OCI-M2 (cell line): ENCODE data around the gene LRP2.
"Not testable (repeated sequence)": the region's sequence is repeated elsewhere in the genome, so short reads cannot be mapped to it uniquely, and the experiment has no call there.

Source experiments
- DNase-seq: peaks from one replicate; lab custom pipeline; 2025; ENCODE audit not compliant: unreplicated experiment; lab: John Stamatoyannopoulos, UW

The LRP2 gene

DNA sequence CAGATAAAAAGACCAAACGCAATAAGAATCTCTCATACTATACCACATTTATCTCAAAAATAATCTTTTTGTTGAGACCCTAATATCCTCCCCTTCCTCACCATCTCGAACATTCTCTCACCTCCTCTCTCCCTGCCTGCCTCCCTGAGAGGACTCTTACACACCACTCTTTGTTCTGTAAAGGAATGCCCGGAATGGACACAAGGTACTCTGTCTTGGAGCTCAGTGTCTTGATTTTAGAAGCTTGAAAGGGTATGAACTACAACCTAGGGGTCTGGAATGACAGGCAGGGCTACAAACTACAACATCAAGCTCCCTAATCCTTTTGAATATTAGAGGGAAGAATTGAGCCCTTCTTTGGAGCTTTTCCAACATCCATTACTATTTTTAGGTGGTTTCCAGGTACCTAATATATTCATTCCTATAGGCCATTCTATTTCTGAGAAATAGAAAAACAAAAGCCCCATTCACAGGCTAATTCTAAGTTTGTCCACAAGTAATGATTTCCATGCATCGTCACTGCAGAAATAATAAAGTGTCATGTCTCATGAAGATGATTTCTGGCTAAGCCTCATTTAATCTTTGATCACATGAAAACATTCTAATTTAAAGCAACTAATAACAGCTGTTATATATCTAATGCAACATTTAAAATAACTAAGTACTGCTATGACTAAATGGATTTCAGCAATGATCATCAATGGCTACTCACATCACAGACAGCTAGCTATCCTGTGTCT lies 60.6 kb downstream of the LRP2 start:
- DNase-seq: no peak

DNA sequence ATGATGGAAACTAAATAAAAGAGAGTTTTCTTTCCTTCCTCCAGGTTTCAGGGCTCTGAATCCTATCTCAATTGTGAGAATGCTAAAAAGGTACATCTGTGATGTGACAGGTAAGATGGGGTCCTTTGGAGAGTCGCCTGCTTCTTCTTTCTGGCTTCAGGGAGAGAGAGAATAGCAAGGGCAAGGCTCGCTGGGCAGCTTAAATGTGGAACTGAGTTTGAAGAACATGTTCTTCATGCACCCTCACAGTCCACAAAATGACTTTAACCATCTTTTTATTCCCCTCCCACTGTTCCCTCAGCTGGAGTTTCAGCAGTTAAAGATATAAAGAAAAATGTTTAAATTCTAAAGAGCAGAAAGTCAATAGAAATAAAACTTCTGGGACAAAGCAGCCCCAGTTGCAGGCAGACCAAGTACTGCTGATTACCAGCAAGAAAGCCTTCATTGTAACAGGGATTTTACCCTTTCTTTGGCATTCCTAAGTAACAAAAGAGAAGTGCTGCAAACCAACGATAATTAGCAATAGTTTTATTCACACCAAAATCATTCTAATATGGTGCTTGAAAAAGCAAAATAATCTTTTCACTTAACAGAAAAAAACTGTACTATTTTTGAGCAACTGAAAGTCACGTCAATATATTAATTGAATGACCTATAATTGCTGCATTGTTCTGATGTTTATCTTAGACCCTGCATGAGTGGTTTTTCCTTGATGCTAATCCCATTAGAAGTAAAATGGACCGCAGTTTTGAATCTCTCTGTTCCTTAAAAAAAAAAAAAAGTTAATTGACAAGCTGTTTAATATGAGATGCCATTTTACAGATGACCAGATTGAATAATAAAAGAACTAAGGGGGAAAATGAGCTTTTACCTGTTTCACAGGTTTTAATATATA lies 61.5 kb downstream of the LRP2 start:
- DNase-seq: no peak

DNA sequence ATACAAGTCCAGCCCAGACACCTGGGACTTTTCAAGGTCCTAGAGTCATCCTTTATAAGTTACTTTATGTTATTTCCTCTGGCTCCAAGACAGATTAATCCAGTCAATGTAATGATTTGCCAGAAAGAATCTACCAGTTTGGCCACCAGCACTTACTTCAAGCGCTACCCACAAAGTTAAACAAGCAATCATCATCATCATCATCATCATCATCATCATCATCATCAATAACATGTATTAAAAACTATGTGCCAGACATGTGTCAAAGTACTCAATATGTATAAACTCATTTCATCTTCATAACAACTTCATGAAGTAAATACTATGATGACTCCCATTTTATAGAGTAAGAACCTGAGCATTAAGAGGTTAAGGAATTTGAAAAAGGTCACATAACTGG lies 64.3 kb downstream of the LRP2 start:
- DNase-seq: no peak

DNA sequence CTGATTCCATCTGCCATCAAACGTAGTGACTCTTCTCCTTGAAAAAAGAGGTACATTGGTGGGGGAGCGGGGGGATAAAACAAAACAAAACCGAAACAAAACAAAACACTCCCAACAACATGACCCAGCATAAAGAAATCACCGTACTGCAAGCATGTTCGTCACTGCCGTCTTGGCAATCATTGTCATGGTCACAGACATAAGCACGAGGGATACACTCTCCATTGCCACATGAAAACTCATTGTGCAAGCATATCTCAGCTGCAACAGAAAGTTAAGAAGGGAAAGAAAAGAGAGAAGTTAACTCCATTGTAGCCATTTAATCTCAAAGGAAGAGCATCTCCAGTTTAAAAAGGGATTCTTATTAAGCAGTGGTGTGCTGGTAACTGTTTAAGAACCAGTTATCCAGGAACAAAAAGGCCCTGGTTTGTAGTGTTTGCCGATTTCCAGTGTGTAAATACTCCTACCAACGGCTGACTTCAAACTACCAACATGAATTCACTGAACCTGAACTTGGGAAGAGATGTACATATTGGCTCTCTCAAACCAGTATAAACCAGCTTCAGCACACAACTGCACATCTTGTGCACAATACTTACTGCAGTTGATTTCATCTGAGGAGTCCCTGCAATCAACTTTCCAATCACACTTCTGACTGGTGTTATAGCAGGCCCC lies 68.2 kb downstream of the LRP2 start:
- no peak for DNase-seq

DNA sequence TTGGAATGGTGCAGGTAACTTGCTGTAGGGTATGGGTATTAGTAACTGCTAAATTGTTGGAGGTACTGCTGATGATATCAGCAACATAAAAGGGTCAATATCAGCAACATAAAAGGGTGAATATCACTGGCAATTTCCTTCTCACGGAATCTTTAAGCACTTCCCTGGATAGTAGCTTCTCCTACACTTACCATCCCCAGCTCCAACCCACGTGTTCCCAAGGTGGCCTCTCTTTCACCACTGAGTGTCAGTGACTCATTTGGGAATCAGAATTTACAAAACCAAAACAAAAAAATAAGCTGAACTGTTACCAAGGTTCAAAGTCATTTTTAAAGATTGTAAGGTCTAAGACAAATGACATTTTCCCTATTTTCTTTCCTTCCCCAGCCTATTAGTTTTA lies 70.8 kb downstream of the LRP2 start:
- DNase-seq: no peak

DNA sequence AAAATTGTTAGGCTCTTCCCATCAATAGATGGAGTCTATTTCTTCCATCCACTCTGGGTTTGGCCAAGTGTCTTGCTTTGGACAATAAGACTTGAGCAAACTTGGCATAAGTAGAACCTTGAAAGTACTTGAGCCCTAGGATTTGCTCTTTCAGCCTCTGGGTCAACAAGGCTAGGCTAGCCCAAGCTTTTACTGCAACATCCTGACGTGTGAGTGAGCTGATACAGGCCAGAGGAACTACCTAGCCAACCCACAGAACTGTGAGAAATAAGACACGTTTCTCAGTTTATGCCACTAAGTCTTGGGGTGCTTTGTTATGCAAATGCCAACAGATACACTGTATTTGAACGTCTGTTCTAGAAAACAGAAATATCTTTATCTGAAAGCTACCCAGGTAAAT lies 71.9 kb downstream of the LRP2 start:
- no peak for DNase-seq

DNA sequence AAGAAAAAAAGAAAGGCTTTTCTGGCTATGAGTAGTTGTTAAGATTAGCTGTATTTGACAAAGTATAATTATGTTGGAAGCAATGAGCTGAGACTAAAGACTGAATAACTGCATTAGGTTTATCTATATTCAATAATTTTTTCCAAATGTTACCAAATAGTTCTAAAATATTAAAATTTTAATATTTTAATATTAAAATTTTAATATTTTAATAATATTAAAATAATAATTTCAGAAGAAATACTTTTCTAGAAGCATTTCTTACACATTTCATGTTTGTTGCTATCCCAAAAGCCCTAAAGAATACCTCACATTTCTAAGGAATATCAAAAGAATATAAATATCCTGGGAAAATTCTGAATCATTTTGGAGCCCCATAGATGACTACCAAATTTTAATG lies 74.7 kb downstream of the LRP2 start:
- no peak for DNase-seq

DNA sequence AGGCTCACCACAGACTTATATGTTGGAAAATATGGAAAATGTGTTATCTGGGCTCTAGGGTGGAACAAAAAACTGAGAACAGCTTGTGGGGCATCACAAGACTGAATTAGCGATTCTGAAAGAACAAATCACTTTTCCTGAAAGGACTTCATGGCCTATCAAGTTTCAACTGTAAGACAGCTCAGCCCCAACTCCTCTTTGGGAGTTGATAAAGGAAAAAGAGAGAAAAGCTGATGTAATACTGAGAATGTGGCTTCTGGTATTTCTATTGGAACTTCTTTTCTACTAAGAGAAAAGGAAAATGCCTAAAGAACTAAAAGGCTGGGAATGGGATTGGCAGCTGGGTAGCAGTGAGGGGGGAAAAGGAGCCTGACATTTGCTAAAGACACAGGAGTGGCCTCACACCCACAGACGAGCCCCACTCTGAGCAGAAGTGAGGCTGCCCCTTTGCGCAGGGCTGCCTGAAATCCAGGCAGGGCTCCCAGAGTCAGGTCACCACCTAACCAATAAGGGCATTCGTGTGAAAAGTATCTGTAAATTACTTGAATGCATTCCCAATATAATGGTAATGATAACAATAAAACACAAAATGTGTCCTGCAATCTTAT lies 75.6 kb downstream of the LRP2 start:
- DNase-seq: no peak

DNA sequence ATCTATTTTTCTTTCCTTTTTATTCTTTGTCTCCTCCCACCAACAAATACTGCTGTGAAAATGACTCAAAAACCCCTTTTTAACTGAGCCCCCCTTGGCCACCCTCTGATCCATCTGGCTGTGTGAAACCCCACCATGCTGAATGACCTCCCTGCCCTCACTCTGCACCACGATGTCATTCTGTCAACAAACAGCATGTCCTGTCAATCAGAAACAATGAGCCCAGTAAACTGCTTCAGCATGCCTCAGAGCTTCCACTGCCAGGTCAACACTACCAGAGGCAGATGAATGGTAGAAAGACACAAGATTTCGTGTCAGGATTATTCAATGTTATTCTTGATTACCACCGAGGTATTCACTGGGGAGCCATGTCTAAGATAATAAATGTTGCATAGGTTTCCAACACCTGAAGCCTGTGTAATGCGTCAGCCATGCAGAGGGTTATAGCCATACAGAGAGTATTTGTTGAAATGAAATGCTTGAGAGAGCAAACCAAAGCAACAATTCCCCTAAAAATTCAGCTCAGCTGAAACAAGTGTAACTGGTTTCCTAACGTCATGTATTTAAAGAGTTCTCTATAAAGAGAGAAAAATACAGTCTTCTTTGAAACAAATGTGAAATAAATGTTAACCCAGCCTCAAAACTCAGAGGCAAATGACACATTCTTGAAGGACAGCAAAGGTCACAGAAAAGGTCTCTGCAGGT lies 76.7 kb downstream of the LRP2 start:
- DNase-seq: no peak

DNA sequence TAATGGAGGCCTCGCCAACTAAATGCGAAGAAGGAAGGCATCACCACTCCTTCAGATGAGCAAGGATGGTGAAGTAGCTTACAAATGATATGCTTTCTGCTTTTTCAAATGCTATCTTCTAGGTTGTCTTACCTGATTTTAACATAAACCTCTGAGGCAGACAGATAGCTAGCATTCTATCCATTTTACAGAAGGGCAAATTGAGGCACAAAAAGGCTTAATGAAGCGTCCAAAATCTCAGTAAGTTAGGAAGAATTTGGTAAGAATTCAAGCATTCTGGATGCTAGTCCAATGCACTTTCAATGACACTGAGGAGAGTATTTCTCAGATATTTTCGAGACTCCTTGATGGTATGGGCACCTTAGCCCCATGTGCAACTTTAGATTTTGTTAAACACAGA lies 81.8 kb downstream of the LRP2 start:
- no peak for DNase-seq

DNA sequence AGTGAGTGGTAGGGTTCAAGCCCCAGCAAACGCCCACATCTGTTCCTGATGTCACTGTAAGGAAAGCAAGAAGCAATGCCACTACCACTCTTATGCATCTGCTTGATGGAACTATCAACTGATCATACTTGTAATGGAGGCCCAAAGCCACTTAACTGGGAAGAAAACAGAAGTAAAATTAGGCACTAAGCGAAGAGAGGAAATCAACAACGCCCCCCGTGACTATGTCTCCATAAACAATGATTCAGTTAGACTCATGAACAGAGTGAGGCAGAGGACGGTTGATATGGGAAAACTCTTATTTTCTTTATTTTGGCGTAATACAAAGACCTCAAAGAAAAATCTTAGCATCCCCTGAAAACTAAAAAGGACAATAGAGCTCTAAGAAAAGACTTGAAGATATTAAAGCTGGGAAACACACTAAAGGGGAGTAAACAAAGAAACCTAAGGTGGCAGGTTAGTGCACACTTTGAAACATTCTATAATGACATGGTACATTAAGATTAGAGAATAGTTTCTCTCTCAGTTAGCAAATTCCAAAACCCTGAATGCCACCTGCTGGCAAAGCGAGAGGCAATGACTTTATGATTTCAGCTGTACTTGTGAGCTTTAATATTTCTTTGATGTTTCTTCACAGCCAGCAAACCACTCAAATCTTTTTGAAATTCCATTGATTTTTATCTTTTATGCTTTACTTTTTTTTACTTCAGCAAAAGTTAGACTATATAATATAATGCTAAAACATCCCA lies 86.5 kb downstream of the LRP2 start:
- DNase-seq: no peak

DNA sequence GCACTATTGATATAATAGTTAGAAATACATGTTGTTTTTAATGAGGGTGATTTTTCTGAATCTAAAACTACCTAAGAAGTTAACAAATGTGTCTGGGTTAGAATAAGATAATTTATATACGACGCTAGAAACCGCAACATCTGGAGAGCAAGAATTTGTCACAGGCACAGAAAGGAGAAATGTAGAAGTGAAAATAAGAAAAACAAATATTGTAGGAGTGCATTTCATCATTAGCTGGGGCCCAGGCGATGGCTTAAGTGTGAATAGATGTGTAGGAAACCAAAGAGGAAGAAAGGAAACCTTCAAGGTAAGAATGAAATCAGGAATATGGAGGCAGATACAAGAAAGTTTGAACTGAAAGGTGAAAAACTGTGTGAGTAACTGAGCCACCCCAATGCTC lies 90.3 kb downstream of the LRP2 start:
- DNase-seq: no peak

DNA sequence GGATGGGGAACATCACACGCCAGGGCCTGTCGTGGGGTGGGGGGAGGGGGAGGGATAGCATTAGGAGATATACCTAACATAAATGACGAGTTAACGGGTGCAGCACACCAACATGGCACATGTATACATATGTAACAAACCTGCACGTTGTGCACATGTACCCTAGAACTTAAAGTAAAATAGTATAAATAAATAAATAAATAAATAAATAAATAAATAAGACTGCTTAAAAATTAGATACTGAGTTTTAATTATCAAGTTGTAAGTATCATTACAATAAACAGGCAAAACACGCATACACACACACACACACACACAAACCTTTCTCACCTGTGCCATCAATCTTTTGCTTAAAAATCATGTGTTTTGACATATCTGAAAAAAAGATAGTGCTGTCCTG lies 91.8 kb downstream of the LRP2 start:
- DNase-seq: not testable (repeated sequence)

DNA sequence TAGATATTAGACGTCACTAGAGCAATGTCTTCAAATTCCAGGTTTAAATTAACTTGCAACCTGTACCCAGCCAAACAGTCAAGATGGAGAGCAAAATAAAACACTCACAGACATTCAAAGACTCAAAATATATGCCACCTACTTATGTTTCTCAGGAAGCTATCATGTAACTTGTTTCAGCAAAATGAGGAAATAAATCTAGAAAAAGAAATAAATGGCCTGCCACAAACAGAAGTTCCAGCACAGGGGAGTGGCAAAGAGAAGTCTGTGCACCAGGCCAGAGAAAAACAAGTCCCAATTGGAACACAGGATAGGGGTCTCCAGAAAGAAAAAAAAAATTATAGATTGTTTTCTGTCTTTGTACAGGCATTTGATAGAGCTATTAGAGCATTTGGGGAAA lies 96.7 kb downstream of the LRP2 start:
- no peak for DNase-seq

DNA sequence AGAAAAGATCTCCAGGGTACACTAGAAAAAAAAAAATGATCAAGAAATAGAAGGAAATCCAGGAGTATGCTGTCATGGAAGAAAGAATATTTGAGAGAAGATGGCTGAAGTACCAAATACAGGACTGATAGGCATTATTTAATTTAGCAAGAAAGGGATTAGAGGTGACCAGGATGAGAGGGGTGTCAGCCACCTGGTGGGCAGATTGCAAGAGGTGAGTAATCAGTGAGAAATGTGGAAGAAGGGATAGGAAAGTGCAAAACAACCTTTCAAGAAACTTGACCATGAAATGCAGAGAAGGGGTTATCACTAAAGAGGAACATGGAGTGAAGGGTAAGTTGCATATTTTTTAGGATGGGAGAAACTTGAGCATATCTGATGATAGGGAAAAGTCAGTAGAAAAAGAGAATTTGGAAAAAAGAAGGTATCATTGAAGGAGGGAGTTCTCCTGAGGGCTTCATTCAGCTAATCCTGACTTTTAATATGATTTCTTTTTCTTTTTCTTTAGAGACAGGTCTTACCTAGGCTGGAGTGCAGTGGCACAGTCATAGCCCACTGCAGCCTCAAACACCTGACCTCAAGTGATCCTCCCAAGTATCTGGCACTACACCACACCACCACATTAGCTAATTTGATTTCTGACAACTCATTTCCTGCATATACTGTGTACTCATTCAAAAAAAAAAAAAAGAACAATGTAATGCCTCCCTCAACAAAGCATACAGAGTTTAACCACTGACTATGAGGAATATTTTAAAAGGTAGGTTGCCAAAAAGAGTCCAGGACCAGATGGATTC lies 101.3 kb downstream of the LRP2 start:
- DNase-seq: no peak

DNA sequence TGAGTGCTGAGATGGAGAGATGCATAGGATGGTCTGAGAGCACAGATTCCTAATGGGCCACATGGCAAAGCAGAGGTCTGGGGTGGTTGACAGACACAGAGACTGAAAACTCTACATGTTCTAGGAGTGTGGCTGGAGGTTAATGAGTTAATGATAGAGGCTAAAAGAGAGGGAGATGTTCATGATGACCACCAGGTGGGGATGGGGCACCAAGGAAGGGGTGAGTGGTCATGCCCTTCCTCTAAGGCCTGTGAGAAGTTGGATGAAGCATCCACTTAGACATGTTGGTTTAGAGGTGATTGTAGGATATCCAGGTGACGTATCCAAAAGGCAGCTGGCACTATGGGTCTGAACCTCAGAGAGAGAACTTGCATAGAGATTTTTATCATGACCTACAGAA lies 102.1 kb downstream of the LRP2 start:
- DNase-seq: no peak

DNA sequence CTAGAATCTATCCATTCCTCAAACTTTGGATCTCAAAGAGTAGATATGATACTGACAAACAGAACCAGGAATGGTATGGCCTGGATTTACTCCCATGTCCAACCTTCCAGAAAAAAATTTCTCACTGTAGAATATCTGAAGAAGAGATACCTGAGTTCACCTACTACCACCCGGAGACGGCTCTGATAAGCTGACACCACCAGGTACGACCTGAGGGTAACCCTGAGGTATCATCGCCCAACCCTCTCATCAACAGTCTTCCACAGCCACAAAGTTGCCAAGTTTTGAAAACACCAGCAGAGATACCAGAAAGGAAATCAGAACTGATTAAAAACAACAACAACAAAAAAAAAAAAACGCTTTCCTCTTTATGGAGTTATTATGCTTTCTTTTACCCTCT lies 102.9 kb downstream of the LRP2 start:
- no peak for DNase-seq

DNA sequence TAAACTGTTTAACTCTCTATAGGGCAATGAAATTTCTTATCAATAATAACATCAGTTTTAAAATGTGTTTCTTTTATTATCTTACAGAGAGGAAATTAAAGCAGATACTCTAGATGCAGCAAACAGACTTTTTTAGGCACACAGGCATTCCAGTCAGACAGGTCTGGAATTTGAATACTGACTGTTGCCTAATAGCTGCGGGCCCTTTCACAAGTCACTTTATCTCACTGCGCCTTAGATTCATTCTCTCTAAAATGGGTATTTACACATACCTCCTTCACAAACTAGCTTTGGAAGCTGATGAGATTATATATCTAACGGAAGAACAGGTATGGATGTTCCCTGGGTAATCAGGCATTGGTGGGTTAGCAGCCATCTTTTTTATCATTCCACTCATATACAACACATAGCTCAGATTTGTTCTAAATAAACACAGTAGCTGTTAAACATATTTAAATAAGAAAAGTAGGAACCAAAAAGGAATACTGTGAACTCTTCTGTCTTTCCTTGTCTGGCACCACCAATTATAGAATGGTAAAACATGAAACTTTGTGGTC lies 104.2 kb downstream of the LRP2 start:
- DNase-seq: no peak

DNA sequence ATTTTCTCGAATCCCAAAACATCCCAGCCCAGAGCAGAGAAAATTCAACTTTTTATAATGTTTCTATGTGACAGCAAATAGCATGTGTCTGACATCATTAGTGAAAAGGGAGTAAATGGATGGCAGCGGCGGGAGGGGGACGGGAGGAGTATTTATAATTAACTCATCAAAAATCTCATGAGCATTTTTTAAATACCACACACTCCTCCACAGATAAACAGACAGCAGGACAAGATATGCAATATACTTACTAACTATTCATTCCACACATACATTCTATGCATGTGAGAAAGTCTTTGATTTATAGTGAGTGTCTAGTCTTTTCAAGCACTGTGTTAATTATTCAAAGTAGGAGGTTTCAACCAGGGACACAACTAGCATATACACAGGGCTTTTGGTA lies 107.6 kb downstream of the LRP2 start:
- no peak for DNase-seq
